Measurements from ENCODE around the gene SYNE2. TPM values are rescaled to one million over a fixed set of nuclear protein-coding genes. Genes with fewer than 3 reads are reported as not detected.

SYNE2 gene
- total and polyA plus RNA-seq, 10 of the 15 experiments (the other 5 are each of a cell fraction or from before 2014, with no cell fraction given) = 2.1 to 52.7 (median 38.1) TPM

DNA sequence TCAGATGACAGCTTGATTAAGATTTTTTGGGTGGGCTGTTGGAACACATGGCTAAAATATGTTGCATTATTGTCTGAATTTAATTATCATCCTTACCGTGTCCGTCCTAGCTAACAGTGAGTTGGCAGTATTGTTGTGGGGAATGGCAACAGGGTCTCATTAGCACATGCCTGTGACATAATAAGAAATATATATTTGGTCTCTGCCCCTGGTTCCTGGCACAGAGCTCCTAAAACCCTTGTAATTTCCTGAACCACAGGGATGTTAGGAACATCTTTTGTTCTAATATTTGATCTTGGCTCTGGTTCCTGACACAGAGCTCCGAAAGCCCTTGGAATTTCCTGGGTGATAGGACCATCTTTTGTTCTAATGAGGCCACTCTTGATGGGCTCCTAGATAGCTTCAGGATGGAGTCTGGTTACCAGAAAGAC, 76.0 kb downstream of the SYNE2 start (continued):
- no peak for TF ChIP-seq EP300 (IDR thresholded peaks at IDR 0.05; ENCODE audit: borderline replicate concordance in 1 of 2, control insufficient read depth in 1 of 2, low read depth in 2 of 2, low read length in 2 of 2)
- TF ChIP-seq MEF2A (IDR thresholded peaks at IDR 0.05; ENCODE audit: insufficient read depth, low read depth, low read length) = no peak
- no peak for TF ChIP-seq E2F8 (IDR thresholded peaks at IDR 0.05; ENCODE audit: low read depth, partially characterized antibody)
- no peak for TF ChIP-seq CHD1 (IDR thresholded peaks at IDR 0.05; ENCODE audit: low read depth, low read length)
- no peak for TF ChIP-seq MYB (IDR thresholded peaks at IDR 0.05; ENCODE audit: borderline replicate concordance, low read depth, low read length)
- TF ChIP-seq, protein P1, sequence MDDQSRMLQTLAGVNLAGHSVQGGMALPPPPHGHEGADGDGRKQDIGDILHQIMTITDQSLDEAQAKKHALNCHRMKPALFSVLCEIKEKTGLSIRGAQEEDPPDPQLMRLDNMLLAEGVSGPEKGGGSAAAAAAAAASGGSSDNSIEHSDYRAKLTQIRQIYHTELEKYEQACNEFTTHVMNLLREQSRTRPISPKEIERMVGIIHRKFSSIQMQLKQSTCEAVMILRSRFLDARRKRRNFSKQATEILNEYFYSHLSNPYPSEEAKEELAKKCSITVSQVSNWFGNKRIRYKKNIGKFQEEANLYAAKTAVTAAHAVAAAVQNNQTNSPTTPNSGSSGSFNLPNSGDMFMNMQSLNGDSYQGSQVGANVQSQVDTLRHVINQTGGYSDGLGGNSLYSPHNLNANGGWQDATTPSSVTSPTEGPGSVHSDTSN (IDR thresholded peaks at IDR 0.05; ENCODE audit: insufficient replicate concordance, low read depth, low read length) = no peak
- TF ChIP-seq HDAC2 (IDR thresholded peaks at IDR 0.05) = no peak
- no peak for TF ChIP-seq RAD21 (IDR thresholded peaks at IDR 0.05; ENCODE audit: insufficient read depth, low read depth, low read length)
- no peak for TF ChIP-seq NFIC (IDR thresholded peaks at IDR 0.05; ENCODE audit: low read depth, low read length)
- TF ChIP-seq, protein P2, sequence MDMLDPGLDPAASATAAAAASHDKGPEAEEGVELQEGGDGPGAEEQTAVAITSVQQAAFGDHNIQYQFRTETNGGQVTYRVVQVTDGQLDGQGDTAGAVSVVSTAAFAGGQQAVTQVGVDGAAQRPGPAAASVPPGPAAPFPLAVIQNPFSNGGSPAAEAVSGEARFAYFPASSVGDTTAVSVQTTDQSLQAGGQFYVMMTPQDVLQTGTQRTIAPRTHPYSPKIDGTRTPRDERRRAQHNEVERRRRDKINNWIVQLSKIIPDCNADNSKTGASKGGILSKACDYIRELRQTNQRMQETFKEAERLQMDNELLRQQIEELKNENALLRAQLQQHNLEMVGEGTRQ (IDR thresholded peaks at IDR 0.05; ENCODE audit: borderline replicate concordance, low read depth, low read length) = no peak
